HCT116 (cell line): ENCODE data around the gene PRSS27.

Experiments used
- CBX3 ChIP-seq: IDR thresholded peaks from 2 replicates; pipeline ENCODE4 v1.6.1; 2012; ENCODE audit warnings: low read depth
- CEBPB ChIP-seq: IDR thresholded peaks from 2 replicates; pipeline ENCODE4 v1.6.1; 2012; ENCODE audit warnings: low read depth
- EGR1 ChIP-seq: IDR thresholded peaks from 2 replicates; pipeline ENCODE4 v1.6.1; 2012; ENCODE audit warnings: low read depth
- EZH2 ChIP-seq: fragments of 200-600 bp; sonication (generic); IDR thresholded peaks from 2 replicates; pipeline ENCODE4 v1.6.1; 2017; ENCODE audit warnings: antibody characterized with exemption, mixed run types
- JUND ChIP-seq: IDR thresholded peaks from 2 replicates; pipeline ENCODE4 v1.6.1; 2012
- POLR2A ChIP-seq: IDR thresholded peaks from 2 replicates; pipeline ENCODE4 v1.7.0; 2011; ENCODE audit warnings: borderline replicate concordance; ENCODE audit not compliant: insufficient read depth, insufficient read length; ENCODE audit errors: extremely low read depth
- POLR2AphosphoS5 ChIP-seq: IDR thresholded peaks from 2 replicates; pipeline ENCODE4 v1.6.1; 2011; ENCODE audit warnings: mild to moderate bottlenecking, low read depth, low read length, moderate library complexity
- SP1 ChIP-seq: IDR thresholded peaks from 2 replicates; pipeline ENCODE4 v1.6.1; 2012; ENCODE audit warnings: low read depth
- SRF ChIP-seq: IDR thresholded peaks from 2 replicates; pipeline ENCODE4 v1.6.1; 2012; ENCODE audit warnings: low read depth
- ZFX ChIP-seq: fragments of 450-650 bp; IDR thresholded peaks from 2 replicates; pipeline ENCODE4 v1.6.1; 2017
- TF ChIP-seq, protein P1 (sequence below), 3 experiments: fragments of 200-600 bp in 1 of 3; sonication (generic) in 1 of 3; IDR thresholded peaks in 2 of 3; conservative IDR thresholded peaks in 1 of 3; 2 replicates each; pipeline ENCODE4 v1.5.1; 2012 to 2017; ENCODE audit warnings: low read depth in 2 of 3, low read length in 2 of 3, antibody characterized with exemption in 1 of 3, borderline replicate concordance in 1 of 3, control low read depth in 1 of 3, mild to moderate bottlenecking in 1 of 3, mixed read lengths in 1 of 3, mixed run types in 1 of 3, moderate library complexity in 1 of 3; ENCODE audit not compliant: insufficient read depth in 1 of 3
- TF ChIP-seq, protein P2 (sequence below): IDR thresholded peaks from 2 replicates; pipeline ENCODE4 v1.6.1; 2012

DNA sequence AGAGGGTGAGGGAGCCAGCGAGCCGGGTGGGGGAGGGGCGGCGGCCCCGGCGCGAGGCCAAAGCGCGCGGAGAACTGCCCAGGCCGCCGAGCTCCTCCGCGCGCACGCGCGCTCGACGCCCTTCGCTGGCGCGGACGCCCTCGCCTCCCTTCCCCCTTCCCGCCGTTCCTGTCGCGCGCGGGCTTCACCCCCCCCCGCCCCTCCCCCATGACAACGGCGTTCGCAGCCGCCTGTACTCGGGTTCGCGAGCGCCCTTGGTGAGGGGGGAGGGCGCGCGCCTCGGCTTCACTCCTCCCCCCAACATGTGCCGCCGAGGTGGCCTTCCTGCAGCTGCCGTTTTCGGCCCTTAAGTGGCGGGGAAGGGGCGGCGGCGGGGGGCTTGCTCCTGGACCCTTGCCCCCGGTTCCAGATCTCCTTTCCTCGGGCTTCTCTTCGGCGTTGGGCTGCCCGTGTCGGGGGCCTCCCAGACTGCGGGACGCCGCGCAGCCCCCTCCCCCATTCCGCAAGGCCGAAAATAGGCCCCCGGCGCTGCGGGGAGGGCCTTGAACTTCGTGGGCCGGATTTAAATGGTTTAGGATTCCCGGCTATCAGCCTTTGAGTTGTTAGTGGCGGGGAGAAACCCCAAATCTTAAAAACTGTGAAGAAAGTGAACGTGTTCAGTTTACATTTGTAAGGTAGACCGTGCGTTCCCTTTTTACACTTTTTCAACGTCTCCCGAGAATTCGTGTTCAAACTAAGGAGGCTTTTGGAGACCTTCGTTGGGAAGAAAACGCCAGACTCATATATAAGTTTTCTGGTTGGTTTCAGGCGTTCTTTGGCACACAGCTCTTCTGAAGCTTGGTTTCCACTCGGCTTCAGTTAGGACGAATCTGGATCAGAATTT, 33.1 kb upstream of the PRSS27 start:
- TF ChIP-seq, protein P1, sequence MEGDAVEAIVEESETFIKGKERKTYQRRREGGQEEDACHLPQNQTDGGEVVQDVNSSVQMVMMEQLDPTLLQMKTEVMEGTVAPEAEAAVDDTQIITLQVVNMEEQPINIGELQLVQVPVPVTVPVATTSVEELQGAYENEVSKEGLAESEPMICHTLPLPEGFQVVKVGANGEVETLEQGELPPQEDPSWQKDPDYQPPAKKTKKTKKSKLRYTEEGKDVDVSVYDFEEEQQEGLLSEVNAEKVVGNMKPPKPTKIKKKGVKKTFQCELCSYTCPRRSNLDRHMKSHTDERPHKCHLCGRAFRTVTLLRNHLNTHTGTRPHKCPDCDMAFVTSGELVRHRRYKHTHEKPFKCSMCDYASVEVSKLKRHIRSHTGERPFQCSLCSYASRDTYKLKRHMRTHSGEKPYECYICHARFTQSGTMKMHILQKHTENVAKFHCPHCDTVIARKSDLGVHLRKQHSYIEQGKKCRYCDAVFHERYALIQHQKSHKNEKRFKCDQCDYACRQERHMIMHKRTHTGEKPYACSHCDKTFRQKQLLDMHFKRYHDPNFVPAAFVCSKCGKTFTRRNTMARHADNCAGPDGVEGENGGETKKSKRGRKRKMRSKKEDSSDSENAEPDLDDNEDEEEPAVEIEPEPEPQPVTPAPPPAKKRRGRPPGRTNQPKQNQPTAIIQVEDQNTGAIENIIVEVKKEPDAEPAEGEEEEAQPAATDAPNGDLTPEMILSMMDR (IDR thresholded peaks at IDR 0.05 in 2 of 3, conservative IDR thresholded peaks at IDR 0.05 in 1 of 3; ENCODE audit: borderline replicate concordance in 1 of 3, insufficient read depth in 1 of 3, low read depth in 2 of 3, low read length in 2 of 3), result no peak
- TF ChIP-seq, protein P2, sequence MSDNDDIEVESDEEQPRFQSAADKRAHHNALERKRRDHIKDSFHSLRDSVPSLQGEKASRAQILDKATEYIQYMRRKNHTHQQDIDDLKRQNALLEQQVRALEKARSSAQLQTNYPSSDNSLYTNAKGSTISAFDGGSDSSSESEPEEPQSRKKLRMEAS, result no peak; the same call in 1 of the 2 replicates
- TF ChIP-seq CBX3 (no peak), EZH2 (no peak), POLR2AphosphoS5 (no peak), JUND (no peak), EGR1 (no peak), POLR2A (no peak), CEBPB (no peak), SP1 (no peak), SRF (no peak), ZFX (no peak; the same call in 1 of the 2 replicates)
